HG03097 (cell line): ENCODE data around the gene NCKAP1.

Source experiments
- ATAC-seq: cut with Tn5 transposase; IDR thresholded peaks from one replicate; pipeline ENCODE4 v1.9.1; 2021; ENCODE audit not compliant: unreplicated experiment, low FRiP score

Gene NCKAP1

DNA sequence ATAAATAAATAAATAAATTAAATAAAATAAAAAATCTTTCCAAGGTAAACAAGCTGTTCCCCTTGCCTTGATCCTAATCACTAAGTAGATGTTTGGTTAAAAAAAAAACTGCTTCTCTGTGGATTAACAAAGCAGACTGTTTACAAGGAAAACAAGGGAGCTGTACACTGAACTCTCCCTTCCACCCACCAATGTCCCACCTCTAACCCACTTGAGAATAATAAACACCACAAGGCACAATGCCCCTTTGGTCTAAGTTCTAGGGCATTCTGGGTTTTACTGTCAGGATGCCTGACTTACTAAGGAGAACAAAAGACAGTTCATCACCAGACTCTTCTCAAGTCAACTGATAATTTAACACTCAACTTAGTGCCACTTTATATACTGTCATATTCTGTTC is 83.5 kb downstream of the NCKAP1 start:
- no peak for ATAC-seq

DNA sequence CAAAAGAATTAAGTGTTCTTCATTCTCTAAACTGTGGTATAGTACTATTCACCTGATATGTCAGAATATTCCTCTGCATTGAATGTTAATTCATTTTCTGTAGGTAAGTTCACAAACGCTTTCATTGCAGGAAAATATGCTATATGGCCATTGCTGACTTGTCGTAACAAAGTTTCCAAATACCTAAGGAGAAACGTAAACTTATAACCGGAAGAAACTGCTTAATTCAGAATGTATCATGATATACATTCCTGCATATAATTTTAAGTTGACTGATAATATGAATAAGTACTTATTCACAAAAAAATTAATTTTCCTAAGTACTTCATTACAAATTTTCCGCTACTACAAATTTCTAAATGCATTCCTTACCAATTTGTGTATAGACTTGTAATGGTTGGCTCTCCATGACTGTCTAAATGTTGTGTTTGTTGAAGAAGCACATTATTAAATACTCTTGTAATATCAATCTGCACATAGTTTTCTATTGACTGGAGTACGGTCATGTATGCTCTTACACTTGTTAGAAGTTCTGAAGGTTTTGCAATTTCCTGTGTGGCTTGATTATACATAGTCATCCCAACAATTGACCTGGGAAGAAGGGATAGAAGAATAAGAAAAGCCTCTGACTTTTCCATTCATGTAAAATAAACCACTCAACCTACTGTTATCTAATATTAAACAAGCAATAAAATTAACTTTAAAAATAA is 85.4 kb downstream of the NCKAP1 start:
- no peak for ATAC-seq

DNA sequence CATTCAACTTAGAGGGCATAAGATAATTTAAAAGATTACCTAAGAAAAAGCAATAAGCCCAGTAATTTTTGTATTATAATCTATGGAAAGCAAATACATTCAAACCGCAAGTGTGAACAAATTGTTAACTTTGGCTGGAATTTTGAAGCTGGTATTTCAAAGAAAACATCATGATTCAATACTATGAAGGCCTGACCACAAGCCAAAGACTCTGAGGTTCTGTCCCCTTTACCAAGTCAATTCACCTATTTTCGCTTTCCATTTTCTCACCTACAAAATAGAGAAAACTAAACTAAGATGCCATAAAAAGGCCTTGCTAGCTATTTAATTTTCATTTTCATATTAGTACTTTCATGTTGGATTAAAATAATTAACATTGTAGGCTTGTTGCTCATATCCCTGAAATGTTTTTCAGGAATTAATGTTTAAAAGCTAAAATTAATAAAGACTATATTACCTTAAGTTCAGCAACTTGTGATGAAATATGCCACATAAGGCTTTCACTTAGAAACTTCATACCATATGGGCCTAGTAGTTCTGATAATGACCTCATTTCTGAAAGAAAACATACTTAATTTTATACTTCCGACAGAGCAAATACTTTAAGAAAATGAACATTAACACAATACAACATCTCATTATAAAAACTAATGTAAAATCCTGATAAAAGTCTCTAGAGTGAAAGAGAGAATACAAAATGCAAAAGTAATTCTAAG is 86.2 kb downstream of the NCKAP1 start:
- peak; percentile 78 for ATAC-seq

DNA sequence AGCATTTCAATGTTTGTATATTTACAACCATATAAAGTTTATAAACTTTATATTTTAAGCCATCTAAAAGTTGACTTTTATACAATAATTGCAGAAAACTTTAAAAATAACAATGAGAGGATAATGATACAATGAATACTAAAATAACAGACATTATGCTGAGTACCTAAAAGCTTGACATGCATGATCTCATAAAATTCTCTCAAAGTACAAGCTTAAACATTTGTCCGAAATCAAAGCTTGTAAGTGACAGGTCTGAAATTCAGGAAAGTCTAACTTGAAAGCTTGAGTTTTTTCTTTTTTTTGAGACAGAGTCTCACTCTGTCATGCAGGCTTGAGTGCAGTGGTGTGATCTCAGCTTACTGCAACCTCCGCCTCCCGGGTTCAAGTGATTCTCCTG is 87.7 kb downstream of the NCKAP1 start:
- ATAC-seq, result no peak

DNA sequence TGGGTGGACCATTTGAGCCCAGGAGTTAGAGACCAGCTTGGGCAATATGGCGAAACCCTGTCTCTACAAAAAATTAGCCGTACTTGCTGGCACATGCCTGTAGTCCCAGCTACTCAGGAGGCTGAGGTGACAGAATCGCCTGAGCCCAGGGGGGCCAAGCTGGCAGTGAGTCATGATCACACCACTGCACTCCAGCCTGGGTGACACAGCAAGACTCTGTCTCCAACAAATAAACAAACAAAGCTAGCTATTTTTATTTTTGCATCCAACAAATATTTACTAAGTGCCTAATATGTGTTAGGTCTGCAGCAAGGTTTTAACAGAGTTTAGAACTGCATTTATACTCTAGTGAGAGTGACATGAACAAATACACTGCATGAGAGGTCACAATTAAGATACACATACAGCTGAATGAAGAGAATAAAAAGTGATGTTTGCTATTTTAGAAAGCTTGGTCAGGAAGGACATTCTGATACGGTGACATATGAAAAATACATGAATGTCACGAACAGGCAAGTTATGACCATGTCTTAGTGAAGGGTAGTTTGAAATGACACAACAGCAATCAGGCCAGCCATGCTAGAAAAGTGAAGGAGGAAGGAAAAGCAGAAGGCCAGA is 88.6 kb downstream of the NCKAP1 start:
- no peak for ATAC-seq

DNA sequence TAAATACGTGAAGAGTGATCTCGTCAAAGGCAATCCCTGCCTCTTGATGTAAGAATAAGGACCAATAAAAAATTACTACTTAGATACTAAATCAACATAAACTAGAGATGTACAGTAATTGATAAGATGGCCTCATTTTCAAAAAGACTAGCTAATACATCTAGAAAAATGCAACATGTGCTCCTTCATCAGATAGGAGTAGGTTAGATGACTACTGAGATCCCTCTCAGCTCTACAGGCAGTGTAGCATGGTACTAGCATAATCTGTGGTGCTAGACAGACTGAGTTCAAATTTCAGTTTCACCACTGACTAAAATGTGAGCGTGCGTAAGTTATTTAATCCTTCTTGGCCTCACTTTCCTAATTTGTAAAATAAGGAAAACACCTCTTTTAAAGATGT is 89.2 kb downstream of the NCKAP1 start:
- ATAC-seq, result no peak

DNA sequence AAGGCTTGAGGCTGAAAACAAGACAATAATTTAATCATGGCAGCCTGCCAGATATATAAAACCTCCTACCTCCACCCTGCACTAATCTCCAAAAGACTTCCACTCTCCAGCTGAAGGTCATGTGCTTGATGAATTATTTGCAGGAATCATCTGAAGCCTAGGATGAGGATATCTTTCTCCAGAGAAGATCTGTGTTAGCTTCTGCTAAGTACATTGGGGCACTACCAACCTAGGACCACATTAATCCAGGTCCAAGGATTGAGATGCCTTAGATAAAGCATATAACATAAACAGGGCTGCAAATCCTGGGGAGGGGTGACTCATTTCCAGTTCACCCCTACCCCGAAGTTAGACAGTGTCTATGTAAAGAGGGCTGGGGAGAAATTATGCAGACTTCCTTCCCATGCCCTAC is 91.3 kb downstream of the NCKAP1 start:
- no peak for ATAC-seq

DNA sequence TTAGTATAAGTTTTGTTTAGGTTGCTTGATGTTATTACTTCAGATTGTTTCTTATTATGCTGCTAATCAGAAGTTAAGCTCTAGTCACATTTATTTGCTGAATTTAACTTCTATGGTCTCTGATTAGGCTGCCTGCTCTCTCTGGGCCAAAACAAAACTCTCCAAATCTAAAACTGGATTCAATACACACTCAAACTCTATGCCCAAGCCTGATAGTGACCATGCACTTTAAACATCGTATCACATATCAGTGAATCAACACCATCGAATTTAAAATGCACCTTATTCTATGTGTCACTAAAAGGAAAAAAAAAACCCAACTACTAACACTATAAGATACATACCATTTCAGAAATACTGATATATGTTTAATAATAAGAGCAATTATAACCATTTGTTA is 94.9 kb downstream of the NCKAP1 start:
- no peak for ATAC-seq

DNA sequence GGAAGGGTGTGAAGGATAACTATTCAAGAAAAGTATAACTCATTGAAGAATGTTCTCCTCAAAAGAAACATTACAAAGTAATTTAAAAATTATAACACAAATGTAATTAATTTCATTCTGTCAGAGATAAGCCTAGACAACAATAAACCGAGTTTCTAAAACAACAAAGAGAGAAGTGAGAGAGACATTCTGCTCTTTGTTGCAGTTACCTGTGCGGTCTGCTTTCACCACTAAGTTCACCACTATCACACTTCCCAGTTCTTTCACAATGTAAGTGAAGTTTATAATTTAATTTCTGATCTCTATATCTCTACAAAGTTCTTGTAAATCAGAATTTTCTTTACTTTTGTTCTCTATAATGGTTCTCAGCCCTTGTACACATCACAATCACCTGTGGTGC is 95.5 kb downstream of the NCKAP1 start:
- no peak for ATAC-seq

DNA sequence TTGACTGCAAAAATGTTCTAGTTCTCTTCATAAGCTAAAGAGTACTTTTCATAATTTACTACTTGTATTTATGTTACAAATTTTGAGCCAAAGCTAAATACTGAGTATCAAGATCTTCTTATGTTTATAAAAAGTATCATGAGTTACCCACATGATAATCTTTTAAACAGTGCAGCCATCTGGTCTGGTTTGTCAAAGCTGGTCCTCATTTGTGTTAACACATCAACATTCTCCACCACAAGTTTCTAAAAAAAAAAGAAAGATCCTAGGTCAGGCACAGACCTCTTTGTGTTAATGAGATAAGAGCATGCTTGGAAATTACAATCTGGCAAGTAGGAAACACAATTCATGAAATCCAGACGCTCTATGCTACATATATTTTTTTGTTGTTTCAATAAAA is 96.3 kb downstream of the NCKAP1 start:
- ATAC-seq, result no peak

DNA sequence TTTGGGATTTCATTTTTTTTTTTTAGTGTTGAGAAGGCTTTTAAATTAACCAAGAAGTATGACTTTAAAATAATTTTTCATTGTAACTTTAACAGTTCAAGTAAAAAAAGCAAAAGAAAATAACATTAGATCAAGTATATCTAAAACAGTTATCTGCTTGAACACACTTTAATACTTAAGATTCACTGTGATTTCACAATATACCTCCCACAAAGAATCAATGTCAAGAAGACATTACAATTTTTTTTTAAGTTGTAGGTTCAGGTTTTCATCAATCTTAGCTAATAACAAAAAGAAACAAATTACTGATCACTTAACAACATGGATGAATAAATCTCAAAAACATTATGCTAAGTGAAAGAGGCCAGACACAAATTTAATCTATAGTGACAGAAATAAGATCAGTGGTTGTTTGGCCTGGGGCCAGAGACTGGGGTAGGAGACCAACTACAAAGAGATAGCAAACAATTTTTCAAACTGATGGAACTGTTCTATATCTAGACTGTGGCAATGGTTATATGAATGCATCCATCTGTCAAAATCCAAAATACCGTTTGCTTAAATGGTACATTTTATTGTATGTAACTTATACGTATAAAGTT is 97.0 kb downstream of the NCKAP1 start:
- no peak for ATAC-seq

DNA sequence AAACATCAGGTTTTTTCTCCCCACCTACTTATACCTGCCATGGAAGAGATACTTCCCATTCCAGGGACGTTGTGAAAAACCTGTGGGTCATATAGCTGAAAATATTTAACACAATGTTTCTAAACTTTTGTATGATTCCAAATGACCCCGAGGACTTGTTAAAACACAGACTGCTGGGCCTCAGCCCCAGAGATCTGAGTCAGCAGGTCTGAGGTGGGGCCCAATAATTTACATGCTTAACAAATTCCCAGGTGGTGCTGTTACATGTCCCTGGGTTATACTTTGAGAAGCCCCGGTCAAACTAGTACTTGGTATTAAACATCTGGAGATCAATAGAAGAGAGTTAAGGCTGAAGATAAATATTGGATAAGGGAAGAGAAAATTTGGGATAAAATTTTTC is 100.4 kb downstream of the NCKAP1 start:
- no peak for ATAC-seq

DNA sequence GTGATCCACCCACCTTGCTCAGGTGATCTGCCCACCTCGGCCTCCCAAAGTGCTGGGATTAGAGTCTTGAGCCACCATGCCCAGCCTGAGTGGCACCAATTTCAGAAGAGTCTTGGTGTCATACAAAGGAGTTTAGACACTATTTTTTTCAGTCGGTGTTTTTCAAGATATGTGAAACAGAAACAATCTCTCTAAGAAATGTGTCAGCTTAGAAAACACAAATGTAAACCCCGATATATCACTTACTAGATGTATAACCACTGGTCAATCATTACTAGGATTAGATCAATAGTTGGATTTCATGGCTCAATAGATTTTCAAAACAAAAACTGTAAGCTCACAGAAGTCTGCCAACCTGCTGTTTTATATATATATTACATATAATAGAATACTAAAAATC is 104.6 kb downstream of the NCKAP1 start:
- ATAC-seq, result peak; percentile 94

DNA sequence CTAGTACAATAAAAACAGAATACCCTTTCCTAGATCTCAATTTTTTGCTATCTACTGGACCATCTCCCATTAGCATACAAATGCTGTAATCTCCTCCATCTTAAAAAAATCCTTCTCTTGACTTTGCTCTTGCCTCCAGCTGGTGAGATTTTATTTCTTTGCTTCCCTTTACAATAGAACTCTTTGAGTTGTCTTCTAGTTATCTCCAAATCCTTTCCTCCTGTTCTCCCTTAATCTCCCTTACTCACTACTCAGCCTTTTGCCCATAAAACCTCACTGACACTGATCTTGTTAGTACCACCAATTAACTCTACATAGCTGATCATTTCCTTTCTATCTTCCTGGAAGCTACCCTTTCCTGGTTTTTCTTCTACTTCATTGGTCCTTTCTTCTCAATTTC is 108.3 kb downstream of the NCKAP1 start:
- no peak for ATAC-seq

DNA sequence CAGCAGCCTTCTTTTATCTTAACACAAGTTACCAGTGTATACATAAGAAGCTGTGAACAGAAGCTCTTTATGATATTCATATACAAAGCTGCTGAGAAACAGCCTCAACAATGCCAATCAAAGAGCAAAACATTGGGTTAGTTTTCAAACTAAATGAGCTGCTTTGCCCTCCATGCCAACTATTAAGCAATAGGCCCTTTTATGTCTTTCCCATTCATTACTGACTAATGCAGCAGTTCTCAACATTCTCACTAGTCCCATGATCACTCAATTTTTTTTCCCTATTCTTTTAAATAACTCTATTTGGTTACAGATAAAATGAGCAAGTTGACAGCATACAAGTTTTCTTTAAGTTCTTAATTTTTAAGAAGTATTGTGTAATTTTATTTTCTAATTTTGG is 114.0 kb downstream of the NCKAP1 start:
- no peak for ATAC-seq

DNA sequence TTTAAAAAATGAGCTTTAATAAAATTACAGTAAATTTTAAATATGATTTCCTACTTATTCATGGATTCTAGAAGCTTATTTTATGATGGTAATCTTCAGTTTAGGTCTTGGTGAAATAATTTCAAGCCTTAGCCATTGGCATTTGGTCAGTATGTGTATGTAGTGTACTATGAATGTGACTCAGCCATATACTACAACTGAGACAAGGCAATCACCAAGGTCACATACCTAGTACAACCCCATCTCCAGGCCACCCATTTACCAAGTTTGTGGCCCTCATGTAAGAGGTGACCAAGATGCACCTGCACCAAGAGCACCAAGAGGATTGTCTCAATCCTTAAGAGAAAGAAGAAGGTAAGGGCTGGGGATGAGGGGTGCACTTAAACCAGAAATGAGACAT is 117.0 kb downstream of the NCKAP1 start:
- ATAC-seq, result no peak

DNA sequence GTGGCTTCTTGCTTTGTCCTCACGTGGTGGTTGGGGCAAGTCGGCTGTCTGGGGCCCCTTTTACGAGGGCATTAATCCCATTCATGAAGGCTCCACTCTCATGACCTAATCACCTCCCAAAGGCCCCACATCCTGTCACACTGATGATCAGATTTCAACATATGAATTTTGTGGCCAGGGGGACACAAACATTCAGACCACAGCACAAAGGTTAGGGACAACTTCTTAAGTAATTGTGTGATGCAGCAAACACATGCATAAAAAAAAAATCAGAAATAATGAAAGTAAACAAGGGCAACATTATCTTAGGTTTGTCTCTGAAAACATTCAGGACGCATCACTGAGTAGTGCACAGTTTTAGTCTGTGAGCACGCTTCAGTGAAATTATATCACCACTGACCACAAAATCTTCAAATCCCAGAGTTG is 117.6 kb downstream of the NCKAP1 start:
- peak; percentile 56 for ATAC-seq

DNA sequence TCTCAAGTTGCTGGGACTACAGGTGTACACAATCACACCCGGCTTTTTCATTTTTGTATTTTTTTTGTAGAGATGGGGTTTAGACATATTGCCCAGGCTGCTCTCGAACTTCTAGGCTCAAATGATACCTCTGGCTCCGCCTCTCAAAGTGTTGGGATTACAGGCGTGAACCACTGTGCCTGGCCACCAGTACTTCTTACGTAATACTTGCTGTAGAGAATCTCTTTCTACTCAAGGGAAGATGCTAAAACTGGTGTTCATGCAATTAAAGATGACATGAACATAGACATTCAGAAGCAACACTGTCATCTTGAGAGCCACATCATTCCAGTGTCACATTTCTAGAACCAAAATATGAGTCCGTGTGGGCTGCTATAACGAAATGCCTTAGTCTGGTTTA is 118.2 kb downstream of the NCKAP1 start:
- no peak for ATAC-seq

DNA sequence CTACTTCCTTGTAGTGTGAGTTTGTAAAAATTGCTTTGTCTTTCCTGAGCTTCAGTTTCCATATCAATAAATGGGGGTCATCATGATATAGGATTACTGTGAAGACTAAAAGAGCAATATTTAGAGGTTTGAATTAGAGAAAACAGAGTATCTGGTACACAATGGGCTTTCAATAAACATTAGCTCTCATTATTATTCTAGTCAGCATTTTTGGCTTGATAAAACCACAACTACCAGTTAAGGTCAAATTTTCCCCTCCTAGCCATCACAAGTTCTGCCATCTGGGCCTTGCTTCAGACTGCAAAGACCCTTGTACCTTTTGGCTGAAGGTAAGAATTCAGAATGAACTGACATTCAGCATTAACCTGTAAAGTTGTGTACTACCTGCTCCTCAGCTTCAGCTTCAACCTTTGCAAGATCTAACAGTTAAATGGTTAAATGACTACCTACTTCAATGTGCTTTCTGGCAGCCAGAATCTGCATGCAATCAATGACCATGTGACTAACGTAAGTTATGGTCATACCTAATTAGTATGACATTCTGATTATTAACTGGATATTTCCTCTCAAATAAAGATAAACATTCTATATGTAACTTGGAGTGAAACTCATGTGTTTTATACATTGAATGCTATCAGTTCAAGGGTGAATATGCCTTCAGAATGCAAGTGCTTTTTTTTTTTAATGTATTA is 119.2 kb downstream of the NCKAP1 start:
- no peak for ATAC-seq

DNA sequence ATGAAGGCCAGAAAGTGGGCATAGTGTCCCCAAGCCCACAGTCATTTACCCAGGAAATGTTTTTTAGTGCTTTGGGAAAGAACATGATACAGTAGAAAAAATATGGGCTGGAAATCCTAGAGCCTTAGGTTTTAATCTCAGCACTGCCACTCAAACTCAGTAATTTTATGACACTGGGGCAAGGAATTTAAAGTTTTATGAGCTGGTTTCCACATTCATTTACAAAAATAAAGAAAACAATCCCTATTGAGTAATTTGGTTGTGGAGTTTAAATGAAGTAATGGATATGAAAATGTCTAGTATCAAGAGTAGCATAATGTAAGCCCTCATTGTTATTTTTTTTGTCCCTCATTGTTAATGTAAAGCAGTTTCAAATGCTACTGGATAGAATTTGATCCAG is 120.3 kb downstream of the NCKAP1 start:
- no peak for ATAC-seq

DNA sequence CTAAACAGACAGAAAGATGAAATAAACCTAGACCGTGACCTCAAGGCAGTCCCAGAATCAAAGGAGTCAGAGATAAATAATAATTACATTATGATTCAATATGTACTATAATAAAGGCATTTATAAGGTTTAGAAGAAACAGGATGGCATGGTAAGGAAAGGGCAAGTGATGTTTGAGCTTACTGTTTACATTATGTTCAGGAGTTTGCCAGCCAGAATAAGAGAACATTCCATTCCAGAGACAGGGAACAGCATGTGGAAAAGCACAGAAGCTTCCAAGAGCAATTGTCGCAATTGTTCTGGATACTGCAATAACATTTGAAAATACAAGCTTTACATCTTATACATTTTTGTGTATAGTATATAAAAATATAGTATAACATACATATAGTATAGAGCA is 121.8 kb downstream of the NCKAP1 start:
- ATAC-seq, result no peak
